Measurements from ENCODE around the gene EIF3D.

The EIF3D gene, protein sequence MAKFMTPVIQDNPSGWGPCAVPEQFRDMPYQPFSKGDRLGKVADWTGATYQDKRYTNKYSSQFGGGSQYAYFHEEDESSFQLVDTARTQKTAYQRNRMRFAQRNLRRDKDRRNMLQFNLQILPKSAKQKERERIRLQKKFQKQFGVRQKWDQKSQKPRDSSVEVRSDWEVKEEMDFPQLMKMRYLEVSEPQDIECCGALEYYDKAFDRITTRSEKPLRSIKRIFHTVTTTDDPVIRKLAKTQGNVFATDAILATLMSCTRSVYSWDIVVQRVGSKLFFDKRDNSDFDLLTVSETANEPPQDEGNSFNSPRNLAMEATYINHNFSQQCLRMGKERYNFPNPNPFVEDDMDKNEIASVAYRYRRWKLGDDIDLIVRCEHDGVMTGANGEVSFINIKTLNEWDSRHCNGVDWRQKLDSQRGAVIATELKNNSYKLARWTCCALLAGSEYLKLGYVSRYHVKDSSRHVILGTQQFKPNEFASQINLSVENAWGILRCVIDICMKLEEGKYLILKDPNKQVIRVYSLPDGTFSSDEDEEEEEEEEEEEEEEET

GRCh38 chr22:36528795-36529751, at the start of gene EIF3D:
Gene EIF3D (minus strand): TSS chr22:36529166. CDS start chr22:36526121, 3,045 bp downstream.
- WGBS (ENCODE audit: insufficient coverage, insufficient read length) = no CpG with 5 or more reads among the region's 82 CpGs
- H3K27me3 ChIP-seq (ENCODE audit: control insufficient read depth, insufficient read depth, low read length) = no peaks in the 10 kb centered on the region
- no peaks in the 10 kb centered on the region for H3K4me1 ChIP-seq (ENCODE audit: control insufficient read depth, insufficient read depth, low read length)
- peak; percentile 98 for DNase-seq (ENCODE audit: low read depth, low spot score)
- H3K9me3 ChIP-seq (ENCODE audit: control insufficient read depth, insufficient read depth, low read length) = no peaks in the 10 kb centered on the region
- H3K4me3 ChIP-seq (ENCODE audit: low read length) = peak within 1 kb of the TSS; percentile 74
- no peak within 1 kb of the TSS for H3K27ac ChIP-seq (ENCODE audit: low read length)
- peaks cover 15% of the 10 kb centered on the region; the same call in 1 of the 2 replicates for H3K36me3 ChIP-seq (ENCODE audit: control insufficient read depth, insufficient read depth, low read length)

DNA sequence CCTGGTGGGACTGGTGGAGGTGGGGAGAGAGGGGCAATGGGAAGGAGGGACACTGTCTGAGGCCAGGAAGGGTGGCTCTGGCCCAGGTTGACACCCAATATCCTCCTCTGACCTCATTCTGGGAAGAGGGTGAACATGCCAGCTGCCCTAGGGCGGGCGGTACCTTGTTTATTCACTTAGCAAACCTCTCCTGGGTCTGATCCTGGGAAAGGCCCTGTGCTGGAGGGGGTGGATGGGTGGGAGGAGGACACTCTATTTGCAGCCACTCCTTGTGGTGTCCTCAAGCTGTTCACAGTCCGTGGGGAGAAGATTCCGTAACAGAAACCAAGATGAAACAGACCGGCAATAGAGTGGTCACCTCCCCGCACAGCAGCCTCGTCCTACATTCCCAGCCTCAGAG, 49.7 kb upstream of the EIF3D start:
- H3K27me3 ChIP-seq (ENCODE audit: control insufficient read depth, insufficient read depth, low read length) = no peaks in the 10 kb centered on the region
- no peak overlapping the region for H3K4me3 ChIP-seq (ENCODE audit: low read length)
- no peaks in the 10 kb centered on the region for H3K9me3 ChIP-seq (ENCODE audit: control insufficient read depth, insufficient read depth, low read length)
- H3K36me3 ChIP-seq (ENCODE audit: control insufficient read depth, insufficient read depth, low read length) = no peaks in the 10 kb centered on the region
- DNase-seq (ENCODE audit: low read depth, low spot score) = no peak
- no peak overlapping the region for H3K27ac ChIP-seq (ENCODE audit: low read length)
- H3K4me1 ChIP-seq (ENCODE audit: control insufficient read depth, insufficient read depth, low read length) = no peaks in the 10 kb centered on the region
- no CpG with 5 or more reads among the region's 7 CpGs for WGBS (ENCODE audit: insufficient coverage, insufficient read length)

GRCh38 chr22:36577019-36577418, 48.1 kb upstream of the EIF3D start:
- DNase-seq (ENCODE audit: low read depth, low spot score) = no peak
- Histone ChIP-seq H3K36me3 (ENCODE audit: control insufficient read depth, insufficient read depth, low read length) (no peaks in the 10 kb centered on the region), H3K27ac (ENCODE audit: low read length) (no peak overlapping the region), H3K4me3 (ENCODE audit: low read length) (no peak overlapping the region), H3K9me3 (ENCODE audit: control insufficient read depth, insufficient read depth, low read length) (no peaks in the 10 kb centered on the region), H3K4me1 (ENCODE audit: control insufficient read depth, insufficient read depth, low read length) (no peaks in the 10 kb centered on the region), H3K27me3 (ENCODE audit: control insufficient read depth, insufficient read depth, low read length) (no peaks in the 10 kb centered on the region)
- WGBS (ENCODE audit: insufficient coverage, insufficient read length) = no CpG with 5 or more reads among the region's 13 CpGs

DNA sequence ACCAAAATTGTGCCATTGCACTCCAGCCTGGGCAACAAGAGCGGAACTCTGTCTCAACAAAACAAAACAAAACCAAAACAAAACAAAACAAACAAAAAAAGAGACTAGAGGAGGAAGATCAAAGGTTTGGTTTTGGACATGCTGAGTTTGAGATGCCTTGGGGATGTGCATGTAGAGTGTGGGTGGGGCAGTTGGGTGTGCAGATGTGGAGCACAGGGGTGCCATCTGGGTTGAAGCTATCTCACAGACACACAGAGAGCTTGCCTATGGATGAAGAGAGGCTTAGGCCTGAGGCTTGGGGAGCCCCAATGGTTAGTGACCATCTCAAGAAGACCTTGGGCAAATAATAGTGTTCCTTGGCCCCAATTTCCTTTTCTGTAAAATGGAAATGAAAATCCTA, 45.8 kb upstream of the EIF3D start:
- H3K9me3 ChIP-seq (ENCODE audit: control insufficient read depth, insufficient read depth, low read length) = no peaks in the 10 kb centered on the region
- no peaks in the 10 kb centered on the region for H3K36me3 ChIP-seq (ENCODE audit: control insufficient read depth, insufficient read depth, low read length)
- DNase-seq (ENCODE audit: low read depth, low spot score) = no peak
- no peak overlapping the region for H3K27ac ChIP-seq (ENCODE audit: low read length)
- whole genome bisulfite sequencing (ENCODE audit: insufficient coverage, insufficient read length) = no CpG with 5 or more reads among the region's 1 CpG
- no peak overlapping the region for H3K4me3 ChIP-seq (ENCODE audit: low read length)
- H3K27me3 ChIP-seq (ENCODE audit: control insufficient read depth, insufficient read depth, low read length) = no peaks in the 10 kb centered on the region
- H3K4me1 ChIP-seq (ENCODE audit: control insufficient read depth, insufficient read depth, low read length) = no peaks in the 10 kb centered on the region

DNA sequence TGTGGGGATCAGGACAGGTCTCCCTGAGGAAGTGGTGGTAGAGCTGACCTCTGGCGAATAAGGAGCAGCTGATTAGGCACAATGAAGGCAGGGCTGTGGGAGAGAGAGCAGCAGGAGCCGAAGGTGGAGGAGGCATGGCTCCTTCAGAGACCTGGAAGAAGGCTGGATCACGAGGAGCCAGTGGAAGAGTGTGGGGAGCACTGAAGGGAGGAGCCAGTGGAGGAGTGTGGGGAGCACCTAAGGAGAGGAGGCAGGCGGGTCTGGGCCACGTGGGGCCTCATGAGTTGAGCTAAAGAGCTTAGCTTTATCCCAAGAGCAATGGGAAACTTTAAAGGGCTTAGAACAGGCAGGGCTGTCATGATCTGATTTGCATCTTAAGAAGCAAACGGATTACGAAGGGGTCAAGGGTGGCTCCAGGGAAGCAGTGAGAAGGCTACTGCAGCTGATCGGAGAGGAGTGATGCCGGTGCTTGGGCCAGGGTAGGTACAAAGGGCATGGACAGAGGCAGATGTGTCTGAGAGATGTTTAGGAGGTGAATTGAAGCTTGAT, 44.9 kb upstream of the EIF3D start:
- no peak overlapping the region for H3K27ac ChIP-seq (ENCODE audit: low read length)
- H3K4me3 ChIP-seq (ENCODE audit: low read length) = no peak overlapping the region
- no peaks in the 10 kb centered on the region for H3K36me3 ChIP-seq (ENCODE audit: control insufficient read depth, insufficient read depth, low read length)
- H3K4me1 ChIP-seq (ENCODE audit: control insufficient read depth, insufficient read depth, low read length) = no peaks in the 10 kb centered on the region
- no peaks in the 10 kb centered on the region for H3K27me3 ChIP-seq (ENCODE audit: control insufficient read depth, insufficient read depth, low read length)
- H3K9me3 ChIP-seq (ENCODE audit: control insufficient read depth, insufficient read depth, low read length) = no peaks in the 10 kb centered on the region
- no CpG with 5 or more reads among the region's 9 CpGs for WGBS (ENCODE audit: insufficient coverage, insufficient read length)
- DNase-seq (ENCODE audit: low read depth, low spot score) = no peak

- H3K27ac ChIP-seq (ENCODE audit: low read length) = no peak overlapping the region
Measured at GRCh38 chr22:36571991-36572390, 43.0 kb upstream of the EIF3D start.

DNA sequence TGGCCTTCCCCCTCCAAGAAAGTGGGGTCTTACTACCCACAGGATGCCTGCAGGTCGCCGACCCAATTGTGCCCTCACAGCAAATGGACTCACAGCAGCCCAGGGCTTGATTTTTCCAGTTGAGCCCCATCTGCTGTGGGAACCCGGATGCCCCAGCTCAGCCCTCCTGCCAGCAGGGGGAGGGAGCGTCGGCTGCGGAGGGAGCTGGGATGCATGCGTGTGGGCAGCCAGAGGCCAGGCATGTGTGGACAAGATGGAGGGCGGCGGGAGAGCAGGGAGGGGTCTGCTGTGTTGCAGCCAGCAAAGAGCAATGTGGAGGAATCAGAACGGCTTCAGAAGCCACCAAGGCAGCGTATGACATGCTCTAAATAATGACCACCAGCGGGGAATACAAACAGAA, 41.0 kb upstream of the EIF3D start:
- no peak for DNase-seq (ENCODE audit: low read depth, low spot score)
- WGBS (ENCODE audit: insufficient coverage, insufficient read length) = no CpG with 5 or more reads among the region's 12 CpGs
- no peak overlapping the region for H3K4me3 ChIP-seq (ENCODE audit: low read length)
- no peaks in the 10 kb centered on the region for H3K9me3 ChIP-seq (ENCODE audit: control insufficient read depth, insufficient read depth, low read length)
- H3K27me3 ChIP-seq (ENCODE audit: control insufficient read depth, insufficient read depth, low read length) = no peaks in the 10 kb centered on the region
- H3K27ac ChIP-seq (ENCODE audit: low read length) = no peak overlapping the region
- H3K4me1 ChIP-seq (ENCODE audit: control insufficient read depth, insufficient read depth, low read length) = no peaks in the 10 kb centered on the region
- no peaks in the 10 kb centered on the region for H3K36me3 ChIP-seq (ENCODE audit: control insufficient read depth, insufficient read depth, low read length)

More at GRCh38 chr22:36571991-36572390, 43.0 kb upstream of the EIF3D start:
- WGBS (ENCODE audit: insufficient coverage, insufficient read length) = no CpG with 5 or more reads among the region's 2 CpGs
- no peaks in the 10 kb centered on the region for H3K4me1 ChIP-seq (ENCODE audit: control insufficient read depth, insufficient read depth, low read length)
- H3K36me3 ChIP-seq (ENCODE audit: control insufficient read depth, insufficient read depth, low read length) = no peaks in the 10 kb centered on the region
- no peak overlapping the region for H3K4me3 ChIP-seq (ENCODE audit: low read length)
- H3K27me3 ChIP-seq (ENCODE audit: control insufficient read depth, insufficient read depth, low read length) = no peaks in the 10 kb centered on the region
- DNase-seq (ENCODE audit: low read depth, low spot score) = no peak
- no peaks in the 10 kb centered on the region for H3K9me3 ChIP-seq (ENCODE audit: control insufficient read depth, insufficient read depth, low read length)

DNA sequence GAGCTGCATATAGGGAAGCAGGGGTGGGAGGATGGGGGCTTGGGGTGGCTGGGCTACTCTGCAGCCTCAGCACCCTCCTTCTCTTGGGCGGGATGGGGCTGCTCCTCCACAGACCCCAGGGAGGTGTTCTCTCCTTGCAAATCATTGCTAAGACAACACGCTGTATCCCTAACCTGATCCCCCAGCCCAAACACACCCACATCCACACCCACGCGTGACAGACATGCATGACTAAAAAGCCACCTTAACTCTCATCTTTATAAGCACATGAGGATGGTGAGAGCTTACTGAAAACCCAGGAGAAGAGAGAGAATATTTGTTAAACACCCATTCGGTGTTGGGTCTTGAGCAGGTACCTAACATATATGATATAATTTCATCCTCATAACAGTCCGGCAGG, 39.9 kb upstream of the EIF3D start:
- no peaks in the 10 kb centered on the region for H3K36me3 ChIP-seq (ENCODE audit: control insufficient read depth, insufficient read depth, low read length)

DNA sequence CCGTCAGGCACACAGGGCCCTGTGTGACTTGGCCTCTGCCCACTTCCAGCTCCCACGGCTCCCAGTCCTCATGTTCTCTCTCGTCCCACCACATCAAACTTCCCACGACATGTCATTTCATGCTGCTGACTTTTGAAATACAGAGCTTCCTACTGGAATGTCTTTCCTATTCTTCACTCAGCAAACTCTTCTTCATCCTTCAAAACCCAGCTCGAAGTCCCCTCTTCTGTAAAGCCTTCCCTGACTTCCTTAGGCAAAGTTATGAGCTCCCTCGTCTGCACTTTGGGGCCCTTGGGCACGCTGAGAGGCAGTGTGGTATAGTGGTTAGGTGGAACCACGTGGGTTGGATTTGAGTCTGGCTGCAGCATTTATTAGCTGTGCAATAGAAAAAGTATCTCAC, 37.8 kb upstream of the EIF3D start:
- Histone ChIP-seq H3K9me3 (ENCODE audit: control insufficient read depth, insufficient read depth, low read length) (no peaks in the 10 kb centered on the region), H3K36me3 (ENCODE audit: control insufficient read depth, insufficient read depth, low read length) (no peaks in the 10 kb centered on the region), H3K4me3 (ENCODE audit: low read length) (no peak overlapping the region), H3K27ac (ENCODE audit: low read length) (no peak overlapping the region), H3K27me3 (ENCODE audit: control insufficient read depth, insufficient read depth, low read length) (no peaks in the 10 kb centered on the region), H3K4me1 (ENCODE audit: control insufficient read depth, insufficient read depth, low read length) (peaks cover 4% of the 10 kb centered on the region; the same call in 1 of the 2 replicates)
- WGBS (ENCODE audit: insufficient coverage, insufficient read length) = no CpG with 5 or more reads among the region's 8 CpGs
- DNase-seq (ENCODE audit: low read depth, low spot score) = no peak

More for the DNA sequence above, 39.9 kb upstream of the EIF3D start:
- H3K4me3 ChIP-seq (ENCODE audit: low read length) = no peak overlapping the region
- no peak overlapping the region for H3K27ac ChIP-seq (ENCODE audit: low read length)
- no peak for DNase-seq (ENCODE audit: low read depth, low spot score)
- no peaks in the 10 kb centered on the region for H3K4me1 ChIP-seq (ENCODE audit: control insufficient read depth, insufficient read depth, low read length)
- no CpG with 5 or more reads among the region's 6 CpGs for WGBS (ENCODE audit: insufficient coverage, insufficient read length)
- H3K27me3 ChIP-seq (ENCODE audit: control insufficient read depth, insufficient read depth, low read length) = no peaks in the 10 kb centered on the region
- H3K9me3 ChIP-seq (ENCODE audit: control insufficient read depth, insufficient read depth, low read length) = no peaks in the 10 kb centered on the region

GRCh38 chr22:36565686-36566085, 36.7 kb upstream of the EIF3D start:
- WGBS (ENCODE audit: insufficient coverage, insufficient read length) = no CpG with 5 or more reads among the region's 6 CpGs
- no peaks in the 10 kb centered on the region for H3K9me3 ChIP-seq (ENCODE audit: control insufficient read depth, insufficient read depth, low read length)
- H3K36me3 ChIP-seq (ENCODE audit: control insufficient read depth, insufficient read depth, low read length) = no peaks in the 10 kb centered on the region
- no peak overlapping the region for H3K27ac ChIP-seq (ENCODE audit: low read length)
- peaks cover 8% of the 10 kb centered on the region; the same call in 1 of the 2 replicates for H3K4me1 ChIP-seq (ENCODE audit: control insufficient read depth, insufficient read depth, low read length)
- no peak overlapping the region for H3K4me3 ChIP-seq (ENCODE audit: low read length)
- no peak for DNase-seq (ENCODE audit: low read depth, low spot score)
- no peaks in the 10 kb centered on the region for H3K27me3 ChIP-seq (ENCODE audit: control insufficient read depth, insufficient read depth, low read length)
